Esophagus muscularis mucosa (tissue), 4 donors: ENCODE measurements around the gene C11orf65. TPM values are rescaled to one million over a fixed set of nuclear protein-coding genes. Genes with fewer than 3 reads are reported as not detected.

Experiments
- DNase-seq: peaks from one replicate; pipeline ENCODE4 v3.0.0-alpha.2; 2017; ENCODE audit errors: extremely low spot score
- H3K27ac ChIP-seq, 4 donors: fragments of 200-600 bp; sonication (generic); replicated peaks in 1 of 4; 1 replicate in 3 of 4; 2 replicates in 1 of 4; pipeline ENCODE4 v1.5.1; 2016 to 2019; ENCODE audit warnings: mild to moderate bottlenecking in 1 of 4
- H3K27me3 ChIP-seq, 4 donors: fragments of 200-600 bp; sonication (generic); one replicate each; pipeline versions ENCODE4 v1.5.1 to v1.6.0; 2016 to 2019
- H3K36me3 ChIP-seq, 4 donors: fragments of 200-600 bp; sonication (generic); one replicate each; pipeline ENCODE4 v1.5.1; 2016 to 2019
- H3K4me1 ChIP-seq, 4 donors: fragments of 200-600 bp; sonication (generic); one replicate each; pipeline ENCODE4 v1.5.1; 2016 to 2019
- H3K4me3 ChIP-seq, 4 donors: fragments of 200-600 bp; sonication (generic); 1 replicate in 2 of 4; 2 replicates in 2 of 4; pipeline ENCODE4 v1.5.1; 2016 to 2019; ENCODE audit warnings: mild to moderate bottlenecking in 4 of 4, moderate library complexity in 1 of 4
- H3K9me3 ChIP-seq, 4 donors: fragments of 200-600 bp; sonication (generic); 1 replicate in 3 of 4; 2 replicates in 1 of 4; pipeline ENCODE4 v1.5.1; 2016 to 2019
- EP300 ChIP-seq: sonication (generic); formaldehyde crosslinking; IDR thresholded peaks from one replicate; pipeline ENCODE4 v1.6.1; 2017; ENCODE audit warnings: antibody characterized with exemption
- POLR2A ChIP-seq: fragments of 450-650 bp; IDR thresholded peaks from one replicate; pipeline ENCODE4 v1.6.1; 2017; ENCODE audit warnings: antibody characterized with exemption, moderate library complexity, mild to moderate bottlenecking, low read depth
- POLR2AphosphoS5 ChIP-seq, 2 donors: sonication (generic); formaldehyde crosslinking; IDR thresholded peaks; one replicate each; pipeline ENCODE4 v1.6.1; 2017; ENCODE audit warnings: antibody characterized with exemption in 2 of 2
- WGBS: methylation state at CpG from one replicate; pipeline ENCODE4 v1.1.5; 2018; 5-methylcytosine and 5-hydroxymethylcytosine counted together
- intact Hi-C: fragments of 100-400 bp; cut with DNase I; formaldehyde crosslinking; loops from one replicate; pipeline ENCODE4 v1.15.1; 2023
- total RNA-seq, 4 donors: library from RNA; depleted of rRNA; stranded (reverse); fragments of >200 nt; gene quantifications; one replicate each; pipeline versions ENCODE4 v1.1.0 to v1.2.1, GENCODE V29; 2016
- TF ChIP-seq, protein P1 (sequence below), 3 experiments: fragments of 200-600 bp in 2 of 3; fragments of 450-650 bp in 1 of 3; sonication (generic) in 2 of 3; IDR thresholded peaks; one replicate each; pipeline ENCODE4 v1.5.1; 2017 to 2019; ENCODE audit warnings: antibody characterized with exemption in 3 of 3, mild to moderate bottlenecking in 2 of 3, moderate library complexity in 1 of 3

Gene C11orf65
- total RNA-seq, 4 donors from 2014 or later, result 0.06 to 0.63 (median 0.33) TPM; not detected in 1

GRCh38 chr11:108498816-108499408 is 31.6 kb upstream of the C11orf65 start:
- no peaks in the 10 kb centered on the region for H3K27me3 ChIP-seq
- H3K4me3 ChIP-seq, result peak overlapping the region; percentile 83 to 90 (median 86)
- WGBS, result 67% methylated on average over 29 of the region's 29 CpGs
- intact Hi-C loops, result loop anchor here (10.0 kb wide), 2 partner anchors 96 to 166 kb away; partner anchors contain the start of genes DDX10 and EXPH5
- H3K36me3 ChIP-seq, result no peaks in the 10 kb centered on the region
- TF ChIP-seq POLR2AphosphoS5 (IDR thresholded peaks at IDR 0.05) (no peak), POLR2A (no peak), EP300 (no peak)
- TF ChIP-seq, protein P1, sequence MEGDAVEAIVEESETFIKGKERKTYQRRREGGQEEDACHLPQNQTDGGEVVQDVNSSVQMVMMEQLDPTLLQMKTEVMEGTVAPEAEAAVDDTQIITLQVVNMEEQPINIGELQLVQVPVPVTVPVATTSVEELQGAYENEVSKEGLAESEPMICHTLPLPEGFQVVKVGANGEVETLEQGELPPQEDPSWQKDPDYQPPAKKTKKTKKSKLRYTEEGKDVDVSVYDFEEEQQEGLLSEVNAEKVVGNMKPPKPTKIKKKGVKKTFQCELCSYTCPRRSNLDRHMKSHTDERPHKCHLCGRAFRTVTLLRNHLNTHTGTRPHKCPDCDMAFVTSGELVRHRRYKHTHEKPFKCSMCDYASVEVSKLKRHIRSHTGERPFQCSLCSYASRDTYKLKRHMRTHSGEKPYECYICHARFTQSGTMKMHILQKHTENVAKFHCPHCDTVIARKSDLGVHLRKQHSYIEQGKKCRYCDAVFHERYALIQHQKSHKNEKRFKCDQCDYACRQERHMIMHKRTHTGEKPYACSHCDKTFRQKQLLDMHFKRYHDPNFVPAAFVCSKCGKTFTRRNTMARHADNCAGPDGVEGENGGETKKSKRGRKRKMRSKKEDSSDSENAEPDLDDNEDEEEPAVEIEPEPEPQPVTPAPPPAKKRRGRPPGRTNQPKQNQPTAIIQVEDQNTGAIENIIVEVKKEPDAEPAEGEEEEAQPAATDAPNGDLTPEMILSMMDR (IDR thresholded peaks at IDR 0.05), result no peak
- peaks cover 6 to 36% (median 21%) of the 10 kb centered on the region in 4 donors for H3K4me1 ChIP-seq
- H3K27ac ChIP-seq, result peak overlapping the region; percentile 97 to 99 (median 98)
- no peak for DNase-seq
- H3K9me3 ChIP-seq, result no peaks in the 10 kb centered on the region

GRCh38 chr11:108498046-108498815 is 30.9 kb upstream of the C11orf65 start, which contains the start of gene POGLUT3:
Gene POGLUT3 (minus strand): TSS chr11:108498384. CDS start chr11:108498366, 18 bp downstream.
- H3K9me3 ChIP-seq, result no peaks in the 10 kb centered on the region
- TF ChIP-seq POLR2AphosphoS5 (IDR thresholded peaks at IDR 0.05) (peak in 1 of 2 donors; percentile 53), EP300 (no peak), POLR2A (no peak)
- TF ChIP-seq, protein P1 (IDR thresholded peaks at IDR 0.05), result no peak
- DNase-seq, result no peak
- H3K4me1 ChIP-seq, result peaks cover 6 to 36% (median 23%) of the 10 kb centered on the region in 4 donors
- H3K4me3 ChIP-seq, result peak within 1 kb of the TSS; percentile 83 to 90 (median 86)
- H3K27me3 ChIP-seq, result no peaks in the 10 kb centered on the region
- no peaks in the 10 kb centered on the region for H3K36me3 ChIP-seq
- H3K27ac ChIP-seq, result peak within 1 kb of the TSS; percentile 97 to 99 (median 98)
- WGBS, result 0% methylated on average over 16 of the region's 84 CpGs
- intact Hi-C loops, result loop anchor here (10.0 kb wide), 2 partner anchors 97 to 167 kb away; partner anchors contain the start of genes DDX10 and EXPH5

GRCh38 chr11:108497317-108498045 is 30.2 kb upstream of the C11orf65 start:
- peak; percentile 96 to 98 for TF ChIP-seq POLR2AphosphoS5 (IDR thresholded peaks at IDR 0.05)
- TF ChIP-seq, protein P1 (IDR thresholded peaks at IDR 0.05), result no peak
- TF ChIP-seq EP300, result no peak
- peak; percentile 24 for TF ChIP-seq POLR2A
- Histone ChIP-seq H3K4me1 (peaks cover 6 to 36% (median 23%) of the 10 kb centered on the region in 4 donors), H3K27me3 (no peaks in the 10 kb centered on the region), H3K9me3 (no peaks in the 10 kb centered on the region), H3K36me3 (no peaks in the 10 kb centered on the region), H3K4me3 (peak overlapping the region; percentile 83 to 90 (median 86)), H3K27ac (peak overlapping the region; percentile 97 to 99 (median 98))
- intact Hi-C loops, result loop anchor here (10.0 kb wide), 2 partner anchors 97 to 167 kb away; partner anchors contain the start of genes DDX10 and EXPH5
- DNase-seq, result peak; percentile 95
- 1% methylated on average over 29 of the region's 30 CpGs for WGBS

DNA sequence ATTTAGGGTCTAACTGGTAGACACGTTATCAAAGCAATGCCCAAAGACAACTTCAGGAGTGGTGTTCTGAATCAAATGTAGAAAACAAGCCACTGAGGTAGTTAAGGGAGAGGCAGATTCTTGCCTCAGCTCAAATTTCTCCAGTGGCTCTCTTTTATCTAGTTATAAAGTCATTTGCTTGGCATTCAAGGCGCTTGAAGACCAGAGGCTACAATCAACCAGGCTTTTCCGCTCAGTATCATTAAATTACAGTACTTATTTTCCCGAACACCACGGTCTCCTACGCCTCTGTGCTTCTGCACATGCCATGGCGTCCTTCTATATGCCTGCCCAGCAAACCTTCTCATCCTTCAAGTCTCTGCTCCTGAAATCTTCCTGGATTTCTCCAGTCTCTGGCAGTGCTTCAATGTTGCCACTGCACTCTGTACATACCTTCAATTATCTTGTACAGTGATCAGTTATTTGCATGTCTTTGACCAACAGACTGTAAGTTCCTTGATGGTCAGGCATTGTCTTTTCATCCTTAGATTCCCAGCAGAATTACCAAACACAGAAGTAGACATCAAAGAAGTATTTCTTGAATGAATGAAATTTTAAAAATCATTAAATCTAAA is 29.4 kb upstream of the C11orf65 start:
- no peaks in the 10 kb centered on the region for H3K9me3 ChIP-seq
- H3K4me3 ChIP-seq, result peak overlapping the region; percentile 83 to 90 (median 86)
- 92% methylated on average over 7 of the region's 7 CpGs for WGBS
- H3K36me3 ChIP-seq, result no peaks in the 10 kb centered on the region
- TF ChIP-seq EP300 (no peak), POLR2AphosphoS5 (IDR thresholded peaks at IDR 0.05) (no peak), POLR2A (no peak)
- TF ChIP-seq, protein P1 (IDR thresholded peaks at IDR 0.05), result no peak
- intact Hi-C loops, result loop anchor here (10.0 kb wide), 2 partner anchors 98 to 168 kb away; partner anchors contain the start of genes DDX10 and EXPH5
- H3K27ac ChIP-seq, result peak overlapping the region; percentile 97 to 99 (median 98)
- H3K4me1 ChIP-seq, result peaks cover 6 to 36% (median 23%) of the 10 kb centered on the region in 4 donors
- no peaks in the 10 kb centered on the region for H3K27me3 ChIP-seq
- DNase-seq, result no peak
